ENCODE results near the gene NEDD4L.

DNA sequence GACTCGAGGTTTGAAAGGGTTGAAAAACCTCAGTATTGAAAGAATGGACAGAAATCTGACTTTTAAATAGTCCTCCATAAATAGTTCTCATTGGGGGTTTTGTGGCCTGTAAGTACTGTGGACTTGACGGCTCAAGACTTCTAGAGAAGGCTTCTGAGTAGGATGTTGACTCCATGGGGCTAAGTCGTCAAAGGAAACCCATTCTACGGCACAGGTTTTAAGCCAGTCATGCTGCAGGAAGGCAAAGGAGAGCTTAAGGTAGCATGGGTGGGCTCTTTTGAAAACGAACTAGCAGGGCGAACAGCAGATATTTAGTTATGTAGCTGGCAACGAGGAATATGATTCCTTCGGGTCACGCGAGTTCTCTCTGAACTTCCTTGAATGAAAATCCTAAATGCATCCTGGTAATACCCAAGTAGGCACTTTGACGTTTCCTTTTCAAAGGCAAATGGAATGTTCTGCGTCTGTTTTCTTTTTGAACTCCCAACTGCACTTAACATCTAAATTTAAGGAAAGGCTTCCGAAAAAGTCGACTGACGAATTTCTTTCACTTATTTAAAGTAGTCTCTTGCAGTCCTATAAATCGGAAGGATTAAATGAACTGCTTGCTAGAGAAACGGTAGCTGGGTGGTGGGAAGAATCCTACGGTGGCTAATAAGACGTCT, 1.1 kb upstream of the NEDD4L start:
- TF ChIP-seq, protein P1, sequence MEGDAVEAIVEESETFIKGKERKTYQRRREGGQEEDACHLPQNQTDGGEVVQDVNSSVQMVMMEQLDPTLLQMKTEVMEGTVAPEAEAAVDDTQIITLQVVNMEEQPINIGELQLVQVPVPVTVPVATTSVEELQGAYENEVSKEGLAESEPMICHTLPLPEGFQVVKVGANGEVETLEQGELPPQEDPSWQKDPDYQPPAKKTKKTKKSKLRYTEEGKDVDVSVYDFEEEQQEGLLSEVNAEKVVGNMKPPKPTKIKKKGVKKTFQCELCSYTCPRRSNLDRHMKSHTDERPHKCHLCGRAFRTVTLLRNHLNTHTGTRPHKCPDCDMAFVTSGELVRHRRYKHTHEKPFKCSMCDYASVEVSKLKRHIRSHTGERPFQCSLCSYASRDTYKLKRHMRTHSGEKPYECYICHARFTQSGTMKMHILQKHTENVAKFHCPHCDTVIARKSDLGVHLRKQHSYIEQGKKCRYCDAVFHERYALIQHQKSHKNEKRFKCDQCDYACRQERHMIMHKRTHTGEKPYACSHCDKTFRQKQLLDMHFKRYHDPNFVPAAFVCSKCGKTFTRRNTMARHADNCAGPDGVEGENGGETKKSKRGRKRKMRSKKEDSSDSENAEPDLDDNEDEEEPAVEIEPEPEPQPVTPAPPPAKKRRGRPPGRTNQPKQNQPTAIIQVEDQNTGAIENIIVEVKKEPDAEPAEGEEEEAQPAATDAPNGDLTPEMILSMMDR (IDR thresholded peaks at IDR 0.05) = no peak
- no peak for TF ChIP-seq SIN3A (IDR thresholded peaks at IDR 0.05; ENCODE audit: borderline replicate concordance, insufficient read depth, low read depth, low read length)
